Loucy (cell line): Measurements from ENCODE around the gene CELF2.

Source experiments
- H2AFZ ChIP-seq: fragments of 200-600 bp; sonication (generic); 2 replicates; pipeline ENCODE4 v1.6.0; 2016; ENCODE audit warnings: antibody characterized with exemption, mild to moderate bottlenecking, low read length, moderate library complexity
- H3F3A ChIP-seq: fragments of 200-600 bp; 2 replicates; pipeline ENCODE4 v1.6.0; 2016; ENCODE audit warnings: antibody characterized with exemption, low read depth, mild to moderate bottlenecking
- H3K27me3 ChIP-seq: fragments of 200-600 bp; sonication (generic); 2 replicates; pipeline ENCODE4 v1.6.1; 2014; ENCODE audit warnings: low read length, mild to moderate bottlenecking; ENCODE audit not compliant: insufficient read depth, poor library complexity, severe bottlenecking
- H3K36me3 ChIP-seq: fragments of 200-600 bp; sonication (generic); 2 replicates; pipeline ENCODE4 v1.6.1; 2016; ENCODE audit warnings: low read length; ENCODE audit not compliant: insufficient read depth
- H3K4me1 ChIP-seq: fragments of 200-600 bp; sonication (generic); 2 replicates; pipeline ENCODE4 v1.5.1; 2014; ENCODE audit warnings: low read length, mild to moderate bottlenecking; ENCODE audit not compliant: insufficient read depth, poor library complexity, severe bottlenecking
- H3K4me2 ChIP-seq: fragments of 200-600 bp; sonication (generic); 2 replicates; pipeline ENCODE4 v1.6.0; 2014; ENCODE audit warnings: antibody characterized with exemption, low read length, low read depth, mild to moderate bottlenecking; ENCODE audit not compliant: poor library complexity, severe bottlenecking
- H3K4me3 ChIP-seq: fragments of 200-600 bp; sonication (generic); 2 replicates; pipeline ENCODE4 v1.5.1; 2014; ENCODE audit warnings: low read length, mild to moderate bottlenecking, mixed read lengths; ENCODE audit not compliant: poor library complexity, severe bottlenecking
- H3K79me2 ChIP-seq: fragments of 200-600 bp; sonication (generic); 2 replicates; pipeline ENCODE4 v1.6.1; 2014; ENCODE audit warnings: low read length; ENCODE audit not compliant: insufficient read depth
- H3K9ac ChIP-seq: fragments of 200-600 bp; sonication (generic); 2 replicates; pipeline ENCODE4 v1.6.0; 2014; ENCODE audit warnings: mild to moderate bottlenecking, low read depth, low read length, moderate library complexity; ENCODE audit not compliant: poor library complexity, severe bottlenecking
- H3K9me2 ChIP-seq: fragments of 200-600 bp; sonication (generic); replicated peaks from 2 replicates; pipeline ENCODE4 v1.6.1; 2016; ENCODE audit warnings: low read depth, low read length, mixed read lengths
- H3K9me3 ChIP-seq: fragments of 200-600 bp; sonication (generic); 2 replicates; pipeline ENCODE4 v1.6.1; 2014; ENCODE audit warnings: mild to moderate bottlenecking, antibody characterized with exemption, low read length, low read depth; ENCODE audit not compliant: insufficient read depth
- H4K20me1 ChIP-seq: fragments of 200-600 bp; sonication (generic); 2 replicates; pipeline ENCODE4 v1.6.0; 2014; ENCODE audit warnings: antibody characterized with exemption, low read length, mild to moderate bottlenecking; ENCODE audit not compliant: insufficient read depth, poor library complexity, severe bottlenecking
- EZH2phosphoT487 ChIP-seq: fragments of 200-600 bp; IDR thresholded peaks from 2 replicates; pipeline ENCODE4 v1.6.1; 2018; ENCODE audit warnings: antibody characterized with exemption, mild to moderate bottlenecking, moderate library complexity, borderline replicate concordance
- TF ChIP-seq, protein P1 (sequence below): fragments of 200-600 bp; sonication (generic); conservative IDR thresholded peaks from 2 replicates; pipeline ENCODE4 v1.5.1; 2014; ENCODE audit warnings: mild to moderate bottlenecking, antibody characterized with exemption, low read length

The CELF2 gene

DNA sequence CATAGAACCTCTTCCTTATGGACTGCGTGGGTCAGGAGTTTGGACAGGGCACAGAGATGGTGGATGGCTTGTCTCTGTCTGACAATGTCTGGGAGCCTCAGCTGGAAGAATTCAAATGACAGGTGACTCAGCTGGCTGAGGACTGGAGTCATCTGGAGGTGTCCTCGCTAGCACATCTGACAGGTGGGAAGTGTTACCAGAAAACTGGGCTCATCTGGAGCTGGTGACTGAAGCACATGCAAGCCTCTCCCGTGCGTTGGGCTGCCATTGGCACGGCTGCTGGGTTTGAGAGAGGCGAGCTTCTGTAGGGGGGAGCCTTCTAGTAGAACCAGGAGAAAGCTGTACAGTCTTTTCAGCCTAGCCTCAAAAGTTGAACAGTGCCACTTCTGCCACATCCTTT lies 71.0 kb downstream of the CELF2 start:
- no peaks in the 10 kb centered on the region for H3F3A ChIP-seq
- no peaks in the 10 kb centered on the region for H3K9me3 ChIP-seq
- H3K4me1 ChIP-seq, result no peaks in the 10 kb centered on the region
- no peak overlapping the region for H3K4me3 ChIP-seq
- no peaks in the 10 kb centered on the region for H3K27me3 ChIP-seq
- no peaks in the 10 kb centered on the region for H3K79me2 ChIP-seq
- H4K20me1 ChIP-seq, result no peaks in the 10 kb centered on the region
- H3K4me2 ChIP-seq, result no peak overlapping the region
- H2AFZ ChIP-seq, result no peak overlapping the region
- H3K9me2 ChIP-seq, result no peaks in the 10 kb centered on the region
- H3K36me3 ChIP-seq, result no peaks in the 10 kb centered on the region
- no peak overlapping the region for H3K9ac ChIP-seq
- TF ChIP-seq, protein P1, sequence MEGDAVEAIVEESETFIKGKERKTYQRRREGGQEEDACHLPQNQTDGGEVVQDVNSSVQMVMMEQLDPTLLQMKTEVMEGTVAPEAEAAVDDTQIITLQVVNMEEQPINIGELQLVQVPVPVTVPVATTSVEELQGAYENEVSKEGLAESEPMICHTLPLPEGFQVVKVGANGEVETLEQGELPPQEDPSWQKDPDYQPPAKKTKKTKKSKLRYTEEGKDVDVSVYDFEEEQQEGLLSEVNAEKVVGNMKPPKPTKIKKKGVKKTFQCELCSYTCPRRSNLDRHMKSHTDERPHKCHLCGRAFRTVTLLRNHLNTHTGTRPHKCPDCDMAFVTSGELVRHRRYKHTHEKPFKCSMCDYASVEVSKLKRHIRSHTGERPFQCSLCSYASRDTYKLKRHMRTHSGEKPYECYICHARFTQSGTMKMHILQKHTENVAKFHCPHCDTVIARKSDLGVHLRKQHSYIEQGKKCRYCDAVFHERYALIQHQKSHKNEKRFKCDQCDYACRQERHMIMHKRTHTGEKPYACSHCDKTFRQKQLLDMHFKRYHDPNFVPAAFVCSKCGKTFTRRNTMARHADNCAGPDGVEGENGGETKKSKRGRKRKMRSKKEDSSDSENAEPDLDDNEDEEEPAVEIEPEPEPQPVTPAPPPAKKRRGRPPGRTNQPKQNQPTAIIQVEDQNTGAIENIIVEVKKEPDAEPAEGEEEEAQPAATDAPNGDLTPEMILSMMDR, result no peak
- TF ChIP-seq EZH2phosphoT487, result no peak

DNA sequence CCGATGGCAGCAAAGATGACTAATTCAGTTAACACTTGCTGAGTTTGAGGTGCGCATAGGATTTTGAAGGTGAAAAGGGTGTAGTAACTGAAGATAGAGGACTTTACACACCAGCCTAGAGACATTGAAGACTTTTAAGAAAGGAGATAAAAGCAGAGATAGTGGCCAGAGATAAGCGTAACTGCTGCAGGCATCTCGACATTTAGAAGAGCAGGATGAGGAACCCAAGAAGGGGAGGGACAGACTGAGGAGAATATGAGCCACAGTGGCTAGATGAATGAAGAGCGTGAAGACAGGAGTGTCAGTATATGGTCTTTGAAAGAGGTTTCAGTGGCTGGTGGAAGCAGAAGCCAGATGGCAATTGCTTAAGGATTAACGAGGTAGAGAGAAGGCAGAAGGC lies 71.6 kb downstream of the CELF2 start:
- Histone ChIP-seq H3K9me2 (no peaks in the 10 kb centered on the region), H2AFZ (no peak overlapping the region), H3K4me2 (no peak overlapping the region), H3K79me2 (no peaks in the 10 kb centered on the region), H4K20me1 (no peaks in the 10 kb centered on the region), H3F3A (no peaks in the 10 kb centered on the region), H3K4me1 (no peaks in the 10 kb centered on the region), H3K4me3 (no peak overlapping the region), H3K27me3 (no peaks in the 10 kb centered on the region), H3K36me3 (no peaks in the 10 kb centered on the region), H3K9me3 (no peaks in the 10 kb centered on the region), H3K9ac (no peak overlapping the region)
- TF ChIP-seq, protein P1, result no peak
- no peak for TF ChIP-seq EZH2phosphoT487

DNA sequence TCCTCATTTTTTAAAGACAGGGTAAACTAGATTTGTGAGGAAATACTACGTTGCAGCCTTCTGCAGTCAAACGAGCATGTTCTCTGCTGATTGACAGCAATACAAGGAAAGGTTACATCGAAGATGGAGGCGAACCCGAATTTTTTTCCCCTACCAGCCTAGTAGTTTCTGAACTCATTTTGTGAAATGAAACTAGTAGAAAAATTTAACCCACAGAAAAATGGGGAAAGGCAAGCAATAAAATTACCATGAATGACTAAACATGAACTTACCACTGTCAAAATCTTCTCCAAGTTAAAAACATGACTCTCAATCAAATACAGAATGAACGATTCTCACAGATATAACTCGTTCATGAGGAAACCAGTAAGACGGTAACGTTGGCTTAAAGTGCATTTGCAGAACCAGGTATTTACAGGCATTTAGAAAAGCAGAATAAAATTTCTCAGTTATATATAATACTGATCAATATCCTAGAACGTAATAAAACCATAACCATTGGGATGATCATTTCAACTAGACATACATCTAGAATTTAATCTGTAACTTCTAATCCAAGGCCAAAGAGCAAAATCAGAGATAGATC lies 73.9 kb downstream of the CELF2 start:
- no peaks in the 10 kb centered on the region for H3K36me3 ChIP-seq
- no peaks in the 10 kb centered on the region for H3F3A ChIP-seq
- H3K27me3 ChIP-seq, result no peaks in the 10 kb centered on the region
- no peaks in the 10 kb centered on the region for H3K9me2 ChIP-seq
- H2AFZ ChIP-seq, result no peak overlapping the region
- TF ChIP-seq, protein P1, result no peak
- TF ChIP-seq EZH2phosphoT487, result no peak
- H4K20me1 ChIP-seq, result no peaks in the 10 kb centered on the region
- H3K9me3 ChIP-seq, result no peaks in the 10 kb centered on the region
- H3K4me1 ChIP-seq, result no peaks in the 10 kb centered on the region
- no peak overlapping the region for H3K9ac ChIP-seq
- H3K4me3 ChIP-seq, result no peak overlapping the region
- no peak overlapping the region for H3K4me2 ChIP-seq
- H3K79me2 ChIP-seq, result no peaks in the 10 kb centered on the region
